ENCODE results near the gene SPEG.

SPEG gene

GRCh38 chr2:219465659-219466561 is 31.3 kb downstream of the SPEG start:
- DNase-seq, result no peak

GRCh38 chr2:219466816-219467735 is 32.4 kb downstream of the SPEG start:
- no peak for DNase-seq

GRCh38 chr2:219467736-219468075 is 33.1 kb downstream of the SPEG start:
- no peak for DNase-seq

- no peak for DNase-seq
Measured at GRCh38 chr2:219468410-219469185, 34.0 kb downstream of the SPEG start.

- DNase-seq, result no peak
Measured at GRCh38 chr2:219469186-219469724, 34.6 kb downstream of the SPEG start.

- no peak for DNase-seq
Measured at GRCh38 chr2:219470429-219470828, 35.8 kb downstream of the SPEG start.

GRCh38 chr2:219471476-219472371 is 37.1 kb downstream of the SPEG start:
- no peak for DNase-seq

- DNase-seq, result no peak
Measured at GRCh38 chr2:219472629-219473187, 38.1 kb downstream of the SPEG start.

- DNase-seq, result no peak
Measured at GRCh38 chr2:219473511-219473910, 38.9 kb downstream of the SPEG start.

- no peak for DNase-seq
Measured at GRCh38 chr2:219474285-219475060, 39.8 kb downstream of the SPEG start.

GRCh38 chr2:219475278-219475677 is 40.6 kb downstream of the SPEG start:
- DNase-seq, result no peak

GRCh38 chr2:219475697-219476651 is 41.3 kb downstream of the SPEG start:
- peak; percentile 32 for DNase-seq

- DNase-seq, result no peak
Measured at GRCh38 chr2:219476652-219477151, 42.1 kb downstream of the SPEG start.

GRCh38 chr2:219477179-219477578 is 42.5 kb downstream of the SPEG start:
- no peak for DNase-seq

GRCh38 chr2:219477815-219478214 is 43.2 kb downstream of the SPEG start:
- DNase-seq, result no peak

GRCh38 chr2:219478916-219479315 is 44.3 kb downstream of the SPEG start:
- no peak for DNase-seq

- DNase-seq, result no peak
Measured at GRCh38 chr2:219480004-219480403, 45.4 kb downstream of the SPEG start.

GRCh38 chr2:219482674-219483405 is 48.2 kb downstream of the SPEG start:
- DNase-seq, result no peak

Measured in stimulated activated naive CD4-positive, alpha-beta T cell treated with Interleukin-2 at 50 U/mL for 16 hours (primary cell).